Right atrium auricular region (tissue), 2 donors: ENCODE data around the gene ZNF521. TPM values are rescaled to one million over a fixed set of nuclear protein-coding genes. Genes with fewer than 3 reads are reported as not detected.

Experiments used
- DNase-seq: peaks from one replicate; pipeline ENCODE4 v3.0.0-alpha.2; 2019; ENCODE audit warnings: low spot score
- H3K27ac ChIP-seq, 2 donors: fragments of 200-600 bp; sonication (generic); 1 replicate in 1 of 2; 2 replicates in 1 of 2; pipeline ENCODE4 v1.5.1; 2016 to 2019
- H3K27me3 ChIP-seq, 2 donors: fragments of 200-600 bp; sonication (generic); one replicate each; pipeline versions ENCODE4 v1.5.1 to v1.6.0; 2017 to 2019
- H3K36me3 ChIP-seq: fragments of 200-600 bp; sonication (generic); one replicate; pipeline ENCODE4 v1.5.1; 2016
- H3K4me1 ChIP-seq, 2 donors: fragments of 200-600 bp; sonication (generic); one replicate each; pipeline versions ENCODE4 v1.5.1 to v1.6.0; 2017 to 2019
- H3K4me3 ChIP-seq, 2 donors: fragments of 200-600 bp; sonication (generic); 1 replicate in 1 of 2; 2 replicates in 1 of 2; pipeline ENCODE4 v1.5.1; 2017 to 2019; ENCODE audit warnings: mild to moderate bottlenecking in 1 of 2, moderate library complexity in 1 of 2
- H3K9me3 ChIP-seq, 2 donors: fragments of 200-600 bp; sonication (generic); one replicate each; pipeline ENCODE4 v1.5.1; 2019
- total RNA-seq, 2 donors: library from RNA; depleted of rRNA; stranded (reverse); fragments of >200 nt; gene quantifications; one replicate each; pipeline ENCODE4 v1.1.0, GENCODE V29; 2016
- TF ChIP-seq, protein P1 (sequence below), 2 donors: fragments of 200-600 bp; sonication (generic); IDR thresholded peaks; one replicate each; pipeline ENCODE4 v1.5.1; 2019; ENCODE audit warnings: antibody characterized with exemption in 2 of 2

The ZNF521 gene
- total RNA-seq, 2 donors from 2014 or later, result 36.1 to 37.5 TPM

DNA sequence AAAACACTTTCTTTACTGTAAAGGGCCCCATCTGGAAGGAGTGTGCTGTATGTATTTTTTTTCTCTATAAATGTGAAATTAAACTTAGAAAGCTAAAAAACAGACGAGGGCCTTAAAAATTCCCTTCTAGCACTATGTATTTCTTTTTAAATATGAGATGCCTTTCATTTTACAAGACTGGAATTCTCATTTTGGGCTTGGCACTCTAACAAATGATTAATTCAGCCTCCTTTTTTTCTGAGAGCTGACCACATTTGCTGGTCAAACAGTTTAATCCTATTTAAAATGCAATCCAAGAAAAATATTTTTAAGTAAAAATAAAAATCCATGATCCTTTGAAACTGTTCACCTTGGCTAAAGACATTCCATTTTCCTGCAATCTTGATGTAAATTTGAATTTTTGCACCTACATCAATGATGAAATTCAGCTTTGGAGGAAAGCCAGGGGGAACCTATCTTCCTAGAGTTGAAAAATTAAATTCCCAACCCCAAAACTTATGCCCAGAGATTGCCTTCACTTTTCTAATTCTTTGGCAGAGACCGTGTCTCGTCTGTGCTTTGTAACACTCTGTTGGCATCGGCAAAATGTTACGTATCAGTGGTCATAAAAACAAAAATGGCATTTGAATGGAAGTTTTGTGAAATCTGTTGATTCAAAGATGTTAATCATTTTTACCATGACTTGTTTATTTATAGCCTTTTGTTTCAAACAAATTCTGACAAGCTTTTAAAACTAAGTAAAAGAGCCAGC lies 284.5 kb downstream of the ZNF521 start:
- DNase-seq, result no peak
- H3K27me3 ChIP-seq, result no peaks in the 10 kb centered on the region
- H3K9me3 ChIP-seq, result no peaks in the 10 kb centered on the region
- no peak overlapping the region for H3K27ac ChIP-seq
- H3K36me3 ChIP-seq, result no peaks in the 10 kb centered on the region
- TF ChIP-seq, protein P1, sequence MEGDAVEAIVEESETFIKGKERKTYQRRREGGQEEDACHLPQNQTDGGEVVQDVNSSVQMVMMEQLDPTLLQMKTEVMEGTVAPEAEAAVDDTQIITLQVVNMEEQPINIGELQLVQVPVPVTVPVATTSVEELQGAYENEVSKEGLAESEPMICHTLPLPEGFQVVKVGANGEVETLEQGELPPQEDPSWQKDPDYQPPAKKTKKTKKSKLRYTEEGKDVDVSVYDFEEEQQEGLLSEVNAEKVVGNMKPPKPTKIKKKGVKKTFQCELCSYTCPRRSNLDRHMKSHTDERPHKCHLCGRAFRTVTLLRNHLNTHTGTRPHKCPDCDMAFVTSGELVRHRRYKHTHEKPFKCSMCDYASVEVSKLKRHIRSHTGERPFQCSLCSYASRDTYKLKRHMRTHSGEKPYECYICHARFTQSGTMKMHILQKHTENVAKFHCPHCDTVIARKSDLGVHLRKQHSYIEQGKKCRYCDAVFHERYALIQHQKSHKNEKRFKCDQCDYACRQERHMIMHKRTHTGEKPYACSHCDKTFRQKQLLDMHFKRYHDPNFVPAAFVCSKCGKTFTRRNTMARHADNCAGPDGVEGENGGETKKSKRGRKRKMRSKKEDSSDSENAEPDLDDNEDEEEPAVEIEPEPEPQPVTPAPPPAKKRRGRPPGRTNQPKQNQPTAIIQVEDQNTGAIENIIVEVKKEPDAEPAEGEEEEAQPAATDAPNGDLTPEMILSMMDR (IDR thresholded peaks at IDR 0.05), result no peak
- no peak overlapping the region for H3K4me3 ChIP-seq
- H3K4me1 ChIP-seq, result no peaks in the 10 kb centered on the region

DNA sequence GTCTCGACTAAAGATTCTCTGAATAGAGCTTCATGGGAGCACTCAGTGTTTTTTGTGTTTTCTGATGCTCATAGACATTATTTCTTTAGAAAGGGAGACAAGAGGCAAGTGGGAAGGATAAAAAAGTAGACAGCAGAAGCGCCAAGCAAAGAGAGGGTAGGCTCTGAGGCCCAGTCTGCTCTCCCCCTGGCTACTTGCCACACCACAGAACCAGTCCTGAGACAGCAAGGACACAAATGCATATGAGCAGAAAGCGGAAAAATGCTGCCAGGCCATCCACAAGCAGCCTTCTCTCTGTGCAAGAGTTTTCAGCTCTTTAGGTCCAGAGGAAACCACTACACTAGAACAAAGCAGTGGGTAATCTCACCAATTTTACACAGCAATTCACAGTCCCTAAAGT lies 285.4 kb downstream of the ZNF521 start:
- Histone ChIP-seq H3K4me3 (no peak overlapping the region), H3K9me3 (no peaks in the 10 kb centered on the region), H3K36me3 (no peaks in the 10 kb centered on the region), H3K27ac (no peak overlapping the region), H3K27me3 (no peaks in the 10 kb centered on the region), H3K4me1 (no peaks in the 10 kb centered on the region)
- TF ChIP-seq, protein P1 (IDR thresholded peaks at IDR 0.05), result no peak
- DNase-seq, result no peak

DNA sequence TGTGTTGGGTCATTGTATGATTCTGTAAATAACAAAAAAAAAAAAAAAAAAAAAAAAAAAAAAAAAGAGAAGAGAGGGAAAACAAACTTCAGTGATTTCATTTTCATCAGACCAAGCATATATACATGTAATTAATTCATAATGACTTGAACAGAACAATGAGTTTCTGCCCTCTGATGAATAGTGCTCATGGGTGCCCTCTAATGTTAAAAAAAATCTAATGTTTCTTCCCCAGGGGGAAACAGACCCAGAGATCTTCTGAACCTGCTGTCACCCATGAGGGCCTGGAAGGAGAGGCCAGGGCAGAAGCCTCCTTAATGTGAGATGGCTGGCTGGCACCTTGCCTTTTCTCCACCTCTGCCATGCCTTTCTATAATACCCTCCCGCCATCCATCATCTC lies 289.2 kb downstream of the ZNF521 start:
- TF ChIP-seq, protein P1 (IDR thresholded peaks at IDR 0.05), result no peak
- Histone ChIP-seq H3K4me1 (no peaks in the 10 kb centered on the region), H3K4me3 (no peak overlapping the region), H3K36me3 (no peaks in the 10 kb centered on the region), H3K9me3 (no peaks in the 10 kb centered on the region), H3K27me3 (no peaks in the 10 kb centered on the region), H3K27ac (no peak overlapping the region)
- no peak for DNase-seq

DNA sequence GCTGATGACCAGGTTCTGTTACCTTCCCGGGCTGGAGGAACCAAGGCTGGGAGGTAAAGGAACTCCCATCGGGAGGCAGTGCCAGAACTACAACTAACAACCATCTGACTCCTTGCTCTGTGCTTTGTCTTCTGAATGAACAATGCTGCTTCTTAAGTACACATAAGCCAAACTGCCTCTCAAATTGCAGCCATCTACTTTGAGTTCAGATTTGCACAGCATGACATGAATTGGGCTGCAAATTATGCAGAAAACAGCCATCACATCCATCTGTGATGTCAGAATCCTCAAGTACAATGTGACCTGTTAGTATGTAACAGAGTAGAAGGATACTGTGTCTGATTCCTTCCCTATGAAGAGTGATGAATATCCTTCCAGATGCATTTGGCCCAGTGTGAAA lies 290.6 kb downstream of the ZNF521 start:
- Histone ChIP-seq H3K9me3 (no peaks in the 10 kb centered on the region), H3K4me1 (no peaks in the 10 kb centered on the region), H3K27me3 (no peaks in the 10 kb centered on the region), H3K36me3 (no peaks in the 10 kb centered on the region), H3K4me3 (no peak overlapping the region), H3K27ac (no peak overlapping the region)
- DNase-seq, result no peak
- TF ChIP-seq, protein P1 (IDR thresholded peaks at IDR 0.05), result no peak

DNA sequence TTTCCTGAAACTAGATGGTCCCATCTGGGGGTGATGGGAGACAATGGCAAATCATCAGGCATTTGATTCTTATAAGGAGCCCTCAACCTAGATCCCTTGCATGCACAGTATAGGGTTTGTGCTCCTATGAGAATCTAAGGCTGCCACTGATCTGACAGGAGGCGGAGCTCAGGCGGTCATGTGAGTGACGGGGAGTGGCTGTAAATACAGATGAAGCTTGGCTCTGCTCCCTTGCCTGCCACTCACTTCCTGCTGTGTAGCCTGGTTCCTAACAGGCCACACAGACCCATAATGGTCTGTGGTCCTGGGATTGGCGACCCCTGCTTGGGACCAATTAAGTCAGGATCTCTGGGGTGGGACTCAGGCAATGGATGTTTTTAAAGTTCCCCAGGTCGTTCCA lies 293.4 kb downstream of the ZNF521 start:
- Histone ChIP-seq H3K4me3 (no peak overlapping the region), H3K9me3 (no peaks in the 10 kb centered on the region), H3K27me3 (no peaks in the 10 kb centered on the region), H3K4me1 (no peaks in the 10 kb centered on the region), H3K36me3 (no peaks in the 10 kb centered on the region), H3K27ac (no peak overlapping the region)
- no peak for DNase-seq
- TF ChIP-seq, protein P1 (IDR thresholded peaks at IDR 0.05), result no peak
